ENCODE measurements around the gene FOXRED1.

Gene FOXRED1

DNA sequence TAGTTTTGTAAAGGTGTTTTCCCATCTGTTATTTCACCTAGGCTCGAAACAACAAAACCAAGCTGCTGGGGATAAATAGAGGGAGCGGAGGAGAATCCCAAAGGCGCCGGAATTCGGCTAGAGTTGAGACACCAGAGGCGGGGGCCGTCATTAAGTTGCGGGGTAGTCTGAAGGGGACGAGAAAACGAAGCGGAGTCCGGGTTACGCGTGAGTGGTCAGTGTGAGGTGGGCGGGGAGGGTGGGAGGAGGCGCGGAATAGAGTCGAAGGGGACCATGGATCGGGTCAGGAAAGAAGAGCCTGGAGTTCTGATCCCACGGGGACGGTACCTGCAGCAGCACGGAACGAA lies 620 bp upstream of the FOXRED1 start:
- in situ Hi-C loops (cut with MboI; ENCODE audit: low pct_unique_long_range_greater_than_20kb, low sequenced_read_pairs, unreplicated experiment) = no loop called here
- TF ChIP-seq, protein P1, sequence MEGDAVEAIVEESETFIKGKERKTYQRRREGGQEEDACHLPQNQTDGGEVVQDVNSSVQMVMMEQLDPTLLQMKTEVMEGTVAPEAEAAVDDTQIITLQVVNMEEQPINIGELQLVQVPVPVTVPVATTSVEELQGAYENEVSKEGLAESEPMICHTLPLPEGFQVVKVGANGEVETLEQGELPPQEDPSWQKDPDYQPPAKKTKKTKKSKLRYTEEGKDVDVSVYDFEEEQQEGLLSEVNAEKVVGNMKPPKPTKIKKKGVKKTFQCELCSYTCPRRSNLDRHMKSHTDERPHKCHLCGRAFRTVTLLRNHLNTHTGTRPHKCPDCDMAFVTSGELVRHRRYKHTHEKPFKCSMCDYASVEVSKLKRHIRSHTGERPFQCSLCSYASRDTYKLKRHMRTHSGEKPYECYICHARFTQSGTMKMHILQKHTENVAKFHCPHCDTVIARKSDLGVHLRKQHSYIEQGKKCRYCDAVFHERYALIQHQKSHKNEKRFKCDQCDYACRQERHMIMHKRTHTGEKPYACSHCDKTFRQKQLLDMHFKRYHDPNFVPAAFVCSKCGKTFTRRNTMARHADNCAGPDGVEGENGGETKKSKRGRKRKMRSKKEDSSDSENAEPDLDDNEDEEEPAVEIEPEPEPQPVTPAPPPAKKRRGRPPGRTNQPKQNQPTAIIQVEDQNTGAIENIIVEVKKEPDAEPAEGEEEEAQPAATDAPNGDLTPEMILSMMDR (IDR thresholded peaks at IDR 0.05; ENCODE audit: extremely low read depth, insufficient read depth, missing control alignments) = no peak
- DNase-seq (ENCODE audit: low spot score) = no peak

DNA sequence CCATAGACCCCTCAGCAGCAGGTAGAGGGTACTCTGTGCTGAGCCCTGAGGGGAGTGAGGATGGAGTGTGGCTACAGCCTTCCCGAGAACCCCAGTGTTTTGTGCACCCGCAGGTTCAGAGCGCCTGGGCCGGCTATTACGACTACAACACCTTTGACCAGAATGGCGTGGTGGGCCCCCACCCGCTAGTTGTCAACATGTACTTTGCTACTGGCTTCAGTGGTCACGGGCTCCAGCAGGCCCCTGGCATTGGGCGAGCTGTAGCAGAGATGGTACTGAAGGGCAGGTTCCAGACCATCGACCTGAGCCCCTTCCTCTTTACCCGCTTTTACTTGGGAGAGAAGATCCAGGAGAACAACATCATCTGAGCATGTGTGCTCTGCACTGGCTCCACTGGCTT lies 8.4 kb downstream of the FOXRED1 start:
- TF ChIP-seq, protein P1 (IDR thresholded peaks at IDR 0.05; ENCODE audit: extremely low read depth, insufficient read depth, missing control alignments) = no peak
- no peak for DNase-seq (ENCODE audit: low spot score)
- in situ Hi-C loops (cut with MboI; ENCODE audit: low pct_unique_long_range_greater_than_20kb, low sequenced_read_pairs, unreplicated experiment) = no loop called here

DNA sequence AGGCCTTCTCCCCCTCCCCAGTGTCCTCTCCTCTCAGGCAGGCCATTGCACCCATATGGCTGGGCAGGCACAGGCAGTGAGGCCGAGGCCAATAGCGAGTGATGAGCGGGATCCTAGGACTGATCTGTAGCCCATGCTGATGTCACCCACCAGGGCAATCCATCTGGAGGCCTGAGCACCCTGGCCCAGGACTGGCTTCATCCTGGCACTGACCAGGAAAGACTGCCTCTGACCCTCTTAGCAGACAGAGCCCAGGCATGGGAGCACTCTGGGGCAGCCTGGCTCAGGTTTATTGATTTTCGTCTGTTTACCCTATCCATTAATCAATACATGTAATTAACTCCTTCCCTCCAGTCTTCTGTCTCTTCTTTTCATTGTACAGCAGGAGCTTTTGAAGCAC lies 8.8 kb downstream of the FOXRED1 start:
- TF ChIP-seq, protein P1 (IDR thresholded peaks at IDR 0.05; ENCODE audit: extremely low read depth, insufficient read depth, missing control alignments) = no peak
- DNase-seq (ENCODE audit: low spot score) = no peak
- in situ Hi-C loops (cut with MboI; ENCODE audit: low pct_unique_long_range_greater_than_20kb, low sequenced_read_pairs, unreplicated experiment) = no loop called here

DNA sequence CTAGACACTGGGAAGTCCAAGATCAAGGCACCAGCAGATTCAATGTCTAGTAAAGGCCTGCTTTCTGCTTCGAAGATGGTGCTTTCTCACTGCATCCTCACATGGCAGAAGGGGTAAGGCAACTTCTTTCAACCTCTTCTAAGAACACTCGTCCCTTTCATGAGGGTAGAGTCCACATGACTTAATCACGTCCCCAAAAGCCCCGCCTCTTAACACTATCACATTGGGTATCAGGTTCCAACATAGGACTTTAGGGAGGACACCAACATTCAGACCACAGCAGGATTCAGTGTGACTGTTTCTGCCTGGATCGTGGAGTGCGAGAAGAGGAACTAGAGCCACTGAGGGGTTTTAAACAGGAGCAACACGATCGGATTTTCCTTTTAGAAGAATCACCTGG lies 10.2 kb downstream of the FOXRED1 start:
- no peak for DNase-seq (ENCODE audit: low spot score)
- TF ChIP-seq, protein P1 (IDR thresholded peaks at IDR 0.05; ENCODE audit: extremely low read depth, insufficient read depth, missing control alignments) = no peak
- in situ Hi-C loops (cut with MboI; ENCODE audit: low pct_unique_long_range_greater_than_20kb, low sequenced_read_pairs, unreplicated experiment) = no loop called here

DNA sequence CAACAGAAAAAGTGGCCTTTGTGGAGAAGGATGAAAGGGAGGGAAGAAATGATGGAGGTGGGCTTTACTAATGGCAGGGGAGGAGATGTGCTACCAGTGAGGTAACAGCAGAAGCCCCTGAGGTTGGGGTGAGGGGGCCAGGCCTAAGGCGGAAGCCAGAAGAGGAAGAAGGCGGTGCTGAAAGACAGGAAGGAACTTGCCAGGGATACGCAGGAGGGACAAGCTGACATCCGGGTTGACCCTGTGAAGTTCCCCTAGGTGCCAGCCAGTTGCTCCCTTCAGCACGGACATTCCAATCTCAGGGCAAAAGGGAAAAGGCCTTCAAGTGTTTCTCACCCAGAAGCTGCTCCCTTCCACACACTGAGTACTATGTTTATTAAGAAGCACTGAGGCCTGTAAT lies 11.6 kb downstream of the FOXRED1 start:
- DNase-seq (ENCODE audit: low spot score) = no peak
- in situ Hi-C loops (cut with MboI; ENCODE audit: low pct_unique_long_range_greater_than_20kb, low sequenced_read_pairs, unreplicated experiment) = no loop called here
- TF ChIP-seq, protein P1 (IDR thresholded peaks at IDR 0.05; ENCODE audit: extremely low read depth, insufficient read depth, missing control alignments) = no peak

DNA sequence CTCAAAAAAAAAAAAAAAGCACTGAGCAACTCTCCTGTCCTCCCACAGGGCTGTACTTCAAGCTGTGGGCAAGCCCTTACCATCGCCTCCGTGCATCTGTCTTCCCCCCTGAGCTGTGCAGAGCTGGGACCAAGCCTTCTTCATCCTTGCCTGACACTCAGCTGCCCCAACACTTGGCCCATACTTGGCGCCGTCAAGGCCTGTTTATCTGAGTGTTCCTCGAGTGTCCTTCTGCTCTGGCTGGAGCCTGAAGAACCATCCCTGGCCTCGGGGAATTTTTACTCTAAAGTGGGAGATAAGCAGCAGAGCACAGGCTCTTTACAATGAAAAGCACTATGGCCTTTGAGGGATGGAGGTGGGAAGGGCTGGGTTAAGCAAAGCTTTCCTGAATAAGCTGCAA lies 12.3 kb downstream of the FOXRED1 start:
- DNase-seq (ENCODE audit: low spot score) = no peak
- in situ Hi-C loops (cut with MboI; ENCODE audit: low pct_unique_long_range_greater_than_20kb, low sequenced_read_pairs, unreplicated experiment) = no loop called here
- TF ChIP-seq, protein P1 (IDR thresholded peaks at IDR 0.05; ENCODE audit: extremely low read depth, insufficient read depth, missing control alignments) = no peak

DNA sequence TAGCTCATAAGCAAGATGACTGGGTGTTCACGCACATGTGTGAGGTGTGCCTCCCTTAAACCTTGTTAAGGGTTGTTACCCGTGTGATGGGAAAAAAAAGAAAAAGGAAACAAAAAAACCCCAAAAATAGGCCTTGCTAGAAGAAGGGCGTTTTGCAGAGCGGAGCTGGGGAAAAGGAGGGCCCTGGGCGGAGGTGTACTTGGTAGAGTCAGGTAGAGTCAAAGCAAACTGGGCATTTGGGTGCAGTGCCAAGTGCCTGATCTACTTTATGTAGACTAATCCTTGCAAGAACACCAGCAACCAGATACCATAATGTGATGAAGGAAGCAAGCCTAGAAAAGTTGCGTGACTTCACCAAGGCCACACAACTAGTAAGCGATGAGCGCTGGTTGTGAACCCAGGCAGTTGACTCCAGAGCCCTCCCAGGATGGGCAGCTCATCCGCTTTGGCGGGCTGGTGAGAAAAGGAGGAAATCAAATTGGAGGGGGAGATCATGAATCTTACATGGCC lies 12.8 kb downstream of the FOXRED1 start:
- in situ Hi-C loops (cut with MboI; ENCODE audit: low pct_unique_long_range_greater_than_20kb, low sequenced_read_pairs, unreplicated experiment) = no loop called here
- no peak for DNase-seq (ENCODE audit: low spot score)
- TF ChIP-seq, protein P1 (IDR thresholded peaks at IDR 0.05; ENCODE audit: extremely low read depth, insufficient read depth, missing control alignments) = no peak
